Activated naive CD4-positive, alpha-beta T cell treated with anti-CD3 and anti-CD28 coated beads, Interleukin-2, amount 50 U/mL, for 72 hours (primary cell): ENCODE data around the gene CYBA. TPM values are rescaled to one million over a fixed set of nuclear protein-coding genes. Genes with fewer than 3 reads are reported as not detected.

Experiments used
- ATAC-seq, 2 donors: fragments of 150-1000 bp; cut with Tn5 transposase; 2 replicates each; pipeline ENCODE4 v1.10.0; 2021; ENCODE audit warnings: mild to moderate bottlenecking in 2 of 2, moderate library complexity in 2 of 2
- DNase-seq, 2 donors: peaks; one replicate each; pipeline ENCODE4 v3.0.0; 2021 to 2022; ENCODE audit warnings: low spot score in 2 of 2
- H3K27ac Mint-ChIP-seq, 2 donors: one replicate each; pipeline ENCODE4 v1.8.0; 2022; ENCODE audit warnings: mild to moderate bottlenecking in 2 of 2, mixed read lengths in 2 of 2
- H3K36me3 Mint-ChIP-seq, 2 donors: one replicate each; pipeline ENCODE4 v1.8.0; 2022; ENCODE audit warnings: mixed read lengths in 2 of 2
- H3K9me3 Mint-ChIP-seq, 2 donors: one replicate each; pipeline ENCODE4 v1.8.0; 2022; ENCODE audit warnings: mixed read lengths in 2 of 2
- total RNA-seq, 2 donors: library from RNA; stranded (reverse); gene quantifications; one replicate each; pipeline ENCODE4 v1.2.3, GENCODE V29; 2022

Gene CYBA
- total RNA-seq, 2 donors from 2014 or later: 112 to 267 TPM

DNA sequence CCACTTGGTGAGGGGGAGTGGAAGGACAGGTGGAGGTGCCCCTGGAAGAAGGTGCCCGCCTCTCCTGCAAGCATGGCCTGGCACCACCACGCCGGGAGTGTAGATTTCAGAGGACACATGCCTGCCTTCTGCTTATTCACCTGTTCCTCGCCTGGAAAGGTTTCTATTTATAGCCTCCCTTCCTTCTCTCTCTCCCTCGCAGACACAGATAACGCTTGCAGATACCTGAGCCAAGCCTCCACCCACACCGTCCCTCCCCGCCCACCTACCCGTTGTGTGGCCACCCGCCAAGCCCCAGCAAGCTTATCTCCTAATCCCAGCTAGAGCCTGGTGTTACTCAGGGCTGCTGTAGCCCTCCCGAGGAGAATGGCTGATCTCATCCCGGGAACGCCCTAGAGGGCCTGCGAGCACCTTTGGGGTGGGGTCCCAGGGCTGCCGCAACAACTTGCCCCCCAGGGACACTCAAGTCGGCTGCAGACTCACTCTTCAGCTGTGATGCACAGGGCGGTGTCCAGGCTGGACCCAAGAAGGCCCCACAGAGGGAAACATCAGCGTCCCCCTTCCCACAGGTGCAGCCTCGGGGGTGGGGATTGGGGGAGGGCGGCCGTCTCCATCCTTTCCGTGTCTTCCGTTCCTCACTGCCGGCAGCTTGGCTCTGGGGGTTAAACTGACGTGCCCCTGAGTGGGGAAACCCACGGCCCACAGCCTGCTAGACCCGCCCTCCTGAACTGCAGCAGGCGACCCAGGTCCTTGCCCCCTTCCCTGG is 37.3 kb upstream of the CYBA start:
- H3K36me3 Mint-ChIP-seq: no peaks in the 10 kb centered on the region
- DNase-seq: no peak
- no peaks in the 10 kb centered on the region for H3K9me3 Mint-ChIP-seq
- no peak for ATAC-seq
- no peak overlapping the region for H3K27ac Mint-ChIP-seq

DNA sequence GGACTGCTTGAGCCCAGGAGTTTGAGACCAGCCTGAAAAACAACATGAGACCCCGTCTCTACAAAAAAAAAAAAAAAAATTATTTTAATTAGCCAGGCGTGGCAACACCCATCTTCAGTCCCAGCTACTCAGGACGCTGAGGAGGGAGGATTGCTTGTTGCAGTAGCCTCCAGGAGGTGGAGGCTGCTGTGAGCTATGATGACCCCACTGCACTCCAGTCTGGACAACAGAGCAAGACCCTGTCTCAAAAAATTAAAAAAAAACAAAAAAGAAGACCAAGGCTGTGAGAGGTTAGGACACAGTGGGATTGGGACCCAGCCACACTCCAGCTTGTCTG is 36.8 kb upstream of the CYBA start:
- Mint-ChIP-seq H3K27ac (no peak overlapping the region), H3K36me3 (no peaks in the 10 kb centered on the region), H3K9me3 (no peaks in the 10 kb centered on the region)
- no peak for ATAC-seq
- DNase-seq: no peak

DNA sequence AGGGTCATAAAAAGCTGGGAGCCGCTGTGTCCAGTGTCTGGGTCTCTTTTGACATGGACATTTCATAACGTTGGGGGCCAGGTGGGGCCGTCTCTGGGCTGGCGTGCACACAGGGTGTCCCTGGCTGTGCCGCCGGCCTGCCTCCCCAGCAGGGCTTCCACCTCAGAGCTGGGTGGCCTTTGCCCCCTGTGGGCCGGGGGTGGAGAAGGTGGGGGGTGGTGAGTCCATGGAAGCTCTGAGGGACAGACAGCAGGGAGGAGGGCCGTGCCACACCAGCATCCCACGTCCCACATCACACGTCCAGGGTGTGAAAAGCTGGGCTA is 36.4 kb upstream of the CYBA start:
- H3K27ac Mint-ChIP-seq: no peak overlapping the region
- H3K36me3 Mint-ChIP-seq: no peaks in the 10 kb centered on the region
- DNase-seq: no peak
- ATAC-seq: no peak
- H3K9me3 Mint-ChIP-seq: no peaks in the 10 kb centered on the region

DNA sequence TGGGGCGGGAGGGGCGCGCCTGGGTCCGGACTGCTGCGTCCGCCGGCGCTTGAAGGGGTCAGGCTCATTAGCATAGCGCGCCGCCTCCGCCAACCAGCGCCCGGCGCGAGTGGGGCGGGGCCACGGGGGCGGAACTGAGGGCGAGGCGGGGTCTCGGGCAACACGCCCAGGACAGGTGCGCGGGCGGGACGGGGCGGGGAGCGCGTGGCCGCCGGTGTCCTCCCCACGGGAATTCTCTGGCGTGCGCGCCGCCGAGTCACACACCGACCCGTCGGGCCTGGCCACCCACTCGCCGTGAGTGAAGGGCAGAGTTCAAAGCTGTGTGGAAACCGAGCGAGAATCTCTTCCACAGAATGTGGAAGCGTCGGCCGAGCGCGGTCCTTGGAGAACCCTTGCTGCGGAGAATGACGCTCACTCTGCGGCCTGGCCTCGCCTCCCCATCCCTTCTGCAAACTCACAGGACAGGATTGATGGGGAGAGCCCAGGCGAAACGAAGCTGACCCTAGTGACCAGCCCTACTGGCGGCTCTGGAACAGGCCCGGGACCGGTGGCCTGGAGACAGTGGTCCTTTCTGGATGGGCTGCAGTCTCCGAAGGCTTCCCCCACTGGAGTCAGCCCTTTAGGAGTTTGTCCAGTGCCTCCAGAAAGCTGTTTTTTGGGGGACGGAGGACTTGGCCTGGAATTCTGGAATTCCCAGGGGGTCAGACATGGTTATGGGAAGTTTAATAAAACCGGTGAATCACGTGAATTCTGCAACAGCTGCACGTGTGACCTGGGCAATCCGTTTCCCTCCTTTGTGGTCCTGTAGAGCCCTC is 35.8 kb upstream of the CYBA start, which contains the start of gene SNAI3:
Gene SNAI3, minus strand, starts transcription at position 69 of the 815 bp plus-strand sequence. CDS start 101 bp downstream, outside the sequence.
- H3K9me3 Mint-ChIP-seq: no peaks in the 10 kb centered on the region
- H3K27ac Mint-ChIP-seq: no peak within 1 kb of the TSS
- DNase-seq (peak; percentile 90 to 96), ATAC-seq (peak; percentile 85 to 90)
- H3K36me3 Mint-ChIP-seq: no peaks in the 10 kb centered on the region

DNA sequence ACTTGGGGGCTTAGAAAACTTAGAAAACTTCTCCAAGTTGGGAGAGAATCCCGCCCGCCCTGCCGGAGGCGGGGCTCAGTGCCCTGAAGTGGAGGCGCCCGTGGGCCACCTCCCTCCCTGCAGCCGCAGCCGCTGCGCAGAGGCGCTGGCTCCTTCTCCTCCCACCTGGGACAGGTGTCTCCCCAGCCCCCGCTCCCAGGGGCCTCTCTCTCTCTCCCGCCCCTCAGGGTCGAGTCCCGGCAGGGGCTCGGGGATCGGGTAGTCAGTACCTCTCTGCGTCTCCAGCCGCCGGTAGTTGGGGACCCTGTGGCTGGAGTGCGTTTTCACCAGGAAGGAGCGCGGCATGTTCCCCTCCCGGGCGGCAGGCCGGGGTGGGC is 35.2 kb upstream of the CYBA start:
- ATAC-seq (peak; percentile 30 to 35), DNase-seq (peak in 1 of 2 donors; percentile 48)
- no peak overlapping the region for H3K27ac Mint-ChIP-seq
- H3K9me3 Mint-ChIP-seq: no peaks in the 10 kb centered on the region
- H3K36me3 Mint-ChIP-seq: no peaks in the 10 kb centered on the region

DNA sequence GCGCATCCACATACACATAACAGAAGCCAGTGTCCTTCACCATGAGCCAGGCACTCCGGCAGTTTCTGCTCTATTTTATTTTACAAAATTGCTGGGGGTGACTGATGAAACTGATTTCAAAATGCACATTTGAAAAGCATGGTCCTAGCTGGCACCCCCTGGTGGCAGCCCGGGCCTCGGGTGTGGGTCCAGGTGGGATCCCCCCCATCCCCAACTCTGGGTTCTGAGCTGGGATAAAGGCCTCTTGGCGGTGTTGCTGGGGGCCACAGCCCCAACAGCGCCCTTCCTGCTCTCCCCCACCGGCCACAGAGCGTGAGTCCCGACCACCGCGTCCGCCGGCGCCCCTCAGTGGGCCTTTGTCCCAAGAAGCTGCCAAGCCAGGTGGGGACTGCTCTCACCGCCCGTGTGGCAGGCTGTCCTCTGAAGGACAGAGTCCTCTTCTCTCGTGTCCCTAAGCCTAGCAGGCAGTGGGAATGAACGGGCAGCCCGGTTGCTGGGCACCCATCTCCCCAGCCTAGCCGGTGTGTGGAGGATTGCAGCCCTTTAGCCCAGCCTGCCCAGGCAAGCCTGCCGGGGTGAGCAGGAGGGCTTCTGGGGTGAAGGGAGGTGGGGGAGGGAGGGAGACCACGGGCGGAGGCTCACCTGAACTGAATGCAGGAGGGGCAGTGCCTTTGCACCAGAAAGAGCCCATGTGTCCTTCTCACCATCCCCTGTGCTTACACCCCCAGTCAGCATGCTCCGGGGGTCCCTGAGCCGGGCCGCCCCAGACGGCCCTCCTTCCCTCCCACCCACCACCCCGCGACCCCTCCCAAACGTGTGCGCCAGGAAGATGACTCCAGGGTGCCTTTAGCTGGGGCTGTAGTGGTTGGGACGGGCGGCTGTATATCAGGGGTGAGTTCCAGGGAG is 34.6 kb upstream of the CYBA start:
- DNase-seq (peak in 1 of 2 donors; percentile 75), ATAC-seq (peak; percentile 3 to 20)
- Mint-ChIP-seq H3K36me3 (no peaks in the 10 kb centered on the region), H3K27ac (no peak overlapping the region), H3K9me3 (no peaks in the 10 kb centered on the region)

DNA sequence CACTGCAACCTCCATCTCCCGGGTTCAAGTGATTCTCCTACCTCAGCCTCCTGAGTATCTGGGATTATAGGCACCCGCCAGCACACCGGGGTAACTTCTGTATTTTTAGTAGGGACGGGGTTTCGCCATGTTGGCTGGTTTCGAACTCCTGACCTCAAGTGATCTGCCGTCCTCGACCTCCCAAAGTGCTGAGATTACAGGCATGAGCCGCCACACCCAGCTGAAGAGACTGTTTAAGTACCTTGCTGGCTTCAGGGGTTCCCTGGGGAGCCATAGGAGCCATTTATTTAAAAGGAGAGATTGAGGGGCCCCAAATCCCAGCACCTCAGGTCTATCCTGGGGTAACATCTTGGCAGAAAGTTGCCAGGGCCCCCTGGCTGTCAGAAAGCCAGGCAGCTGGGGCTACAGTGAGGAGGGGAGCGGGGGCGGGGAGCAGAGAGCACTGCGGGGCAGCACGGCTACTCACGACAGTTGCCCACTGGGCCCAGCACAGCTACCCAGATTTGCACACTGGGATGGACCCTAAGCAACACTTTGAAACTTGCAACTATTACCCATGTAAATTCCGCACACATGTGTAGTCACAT is 33.8 kb upstream of the CYBA start:
- H3K9me3 Mint-ChIP-seq: no peaks in the 10 kb centered on the region
- no peaks in the 10 kb centered on the region for H3K36me3 Mint-ChIP-seq
- DNase-seq (no peak), ATAC-seq (no peak)
- no peak overlapping the region for H3K27ac Mint-ChIP-seq

DNA sequence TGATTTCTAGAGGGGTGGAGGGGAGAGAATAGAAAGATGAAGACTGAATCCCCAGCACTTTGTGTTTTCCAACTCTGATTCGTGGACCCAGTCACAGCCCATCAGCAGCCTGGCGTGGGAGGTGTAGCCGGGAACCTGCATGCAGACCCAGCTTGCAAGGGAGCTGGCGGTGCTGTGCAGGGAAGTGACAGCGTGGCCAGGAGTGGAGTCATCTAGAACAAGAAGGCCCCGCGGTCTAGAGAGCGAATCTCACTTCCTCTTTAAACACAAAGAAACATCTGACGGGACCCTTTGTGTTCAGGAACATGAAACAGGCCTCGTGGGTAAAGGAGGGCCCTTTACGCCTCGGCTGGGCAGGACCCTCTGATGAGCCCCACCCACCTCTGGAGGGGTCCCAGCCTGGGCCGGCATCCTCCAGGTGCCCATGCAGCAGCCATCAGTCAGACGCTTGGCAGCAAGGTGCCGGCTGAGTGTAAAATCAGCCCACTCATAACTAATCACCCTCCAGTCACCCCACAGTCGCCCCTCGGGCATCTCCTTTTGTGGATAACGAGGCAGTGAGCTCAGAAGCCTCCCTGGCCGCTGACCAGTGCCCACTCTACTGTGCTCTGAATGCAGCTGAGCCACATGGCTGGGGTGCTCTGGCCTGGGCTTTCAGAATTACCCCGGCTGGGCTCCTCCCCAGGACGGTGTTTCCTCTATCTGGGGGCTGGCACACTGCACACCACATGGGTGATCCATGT is 31.0 kb upstream of the CYBA start:
- Mint-ChIP-seq H3K9me3 (no peaks in the 10 kb centered on the region), H3K36me3 (no peaks in the 10 kb centered on the region), H3K27ac (peak overlapping the region; percentile 55 to 86)
- DNase-seq (peak; percentile 72 to 77), ATAC-seq (peak; percentile 69 to 75)

DNA sequence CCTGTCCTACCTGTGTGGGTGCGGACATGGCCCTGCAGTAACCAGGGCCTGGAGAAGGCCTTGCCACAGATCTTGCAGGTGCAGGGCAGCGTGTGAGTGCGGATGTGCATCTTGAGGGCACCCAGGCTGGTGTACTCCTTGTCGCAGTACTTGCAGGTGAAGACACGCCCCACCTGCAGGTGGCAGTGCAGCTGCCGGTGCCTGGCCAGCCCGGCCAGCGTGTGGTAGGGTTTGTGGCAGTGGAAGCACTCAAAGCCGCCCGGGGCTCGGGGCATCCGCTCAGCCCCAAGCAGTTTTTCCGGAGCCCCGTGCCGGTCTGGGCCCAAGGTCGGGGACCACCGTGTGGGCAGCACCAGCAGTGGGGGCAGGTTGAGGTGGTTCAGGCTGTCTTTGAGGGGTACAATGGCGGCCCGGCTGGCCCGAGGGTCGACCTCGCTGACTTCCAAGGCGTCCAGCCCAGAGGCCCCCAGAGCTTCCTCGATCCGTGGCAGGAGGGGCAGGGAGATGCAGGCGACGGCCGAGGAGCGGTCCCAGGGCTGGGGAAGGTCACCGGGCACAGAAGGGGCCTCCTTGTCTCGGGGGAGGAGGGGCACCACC is 30.3 kb upstream of the CYBA start:
- Mint-ChIP-seq H3K27ac (peak overlapping the region in 1 of 2 donors; percentile 86), H3K9me3 (no peaks in the 10 kb centered on the region), H3K36me3 (no peaks in the 10 kb centered on the region)
- DNase-seq: peak in 1 of 2 donors; percentile 56
- peak in 1 of 2 donors; percentile 29 for ATAC-seq

DNA sequence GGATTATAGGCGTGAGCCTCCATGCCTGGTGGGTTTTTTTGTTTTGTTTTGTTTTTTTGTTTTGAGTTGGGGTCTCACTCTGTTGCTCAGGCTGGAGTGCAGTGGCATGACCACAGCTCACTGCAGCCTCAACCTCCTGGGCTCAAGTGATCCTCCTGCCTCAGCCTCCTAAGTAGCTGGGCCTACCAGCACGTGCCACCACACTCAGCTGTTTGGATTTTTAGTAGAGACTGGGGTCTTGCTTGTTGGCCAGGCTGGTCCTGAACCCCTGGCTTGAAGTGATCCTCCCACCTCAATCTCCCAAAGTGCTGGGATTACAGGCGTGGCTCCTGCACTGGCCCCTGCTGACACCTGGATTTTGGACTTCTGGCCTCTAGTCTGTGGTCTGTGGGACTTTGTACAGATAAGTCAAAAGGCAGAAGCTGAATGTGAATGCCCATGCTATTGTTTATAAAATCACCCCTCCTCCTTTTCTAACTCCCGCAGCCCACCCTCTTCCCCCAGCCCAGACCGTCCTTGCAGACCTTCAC is 29.8 kb upstream of the CYBA start:
- DNase-seq (no peak), ATAC-seq (no peak)
- Mint-ChIP-seq H3K27ac (peak overlapping the region in 1 of 2 donors; percentile 86), H3K9me3 (no peaks in the 10 kb centered on the region), H3K36me3 (no peaks in the 10 kb centered on the region)

DNA sequence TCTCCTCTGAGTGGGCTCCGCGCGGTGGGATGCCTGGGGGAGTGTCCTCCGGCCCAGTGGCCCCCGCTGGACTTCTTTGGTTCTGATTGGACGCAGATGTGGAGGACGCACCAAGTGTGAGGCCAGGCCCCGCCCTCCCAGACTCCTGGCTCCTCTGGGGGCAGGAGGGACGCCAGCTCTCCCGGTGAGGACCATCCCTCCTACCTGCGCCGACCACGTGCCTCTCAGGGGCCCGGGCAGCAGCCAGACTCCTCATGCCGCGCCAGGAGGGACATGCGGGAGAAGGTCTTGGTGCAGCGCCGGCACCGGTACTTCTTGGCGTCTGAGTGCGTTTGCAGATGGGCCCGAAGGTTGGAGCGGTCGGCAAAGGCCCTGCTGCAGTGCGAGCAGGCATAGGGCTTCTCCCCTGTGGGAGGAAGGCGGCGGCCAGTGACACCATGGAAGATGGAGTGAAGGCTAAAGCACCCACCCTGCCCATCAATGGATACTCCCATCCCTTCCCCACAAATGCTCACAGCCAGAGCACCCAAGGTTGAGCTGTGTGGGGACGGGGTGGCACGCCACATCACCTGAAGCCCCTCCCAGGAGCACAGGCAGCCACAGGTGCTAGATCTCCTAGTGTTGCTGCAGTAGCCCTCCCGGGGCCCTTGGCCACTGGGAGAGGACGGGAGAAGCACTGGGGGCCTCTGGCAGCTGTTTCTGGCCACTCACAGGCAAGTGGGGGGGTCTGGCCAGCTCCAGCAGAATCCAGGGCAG is 27.5 kb upstream of the CYBA start:
- Mint-ChIP-seq H3K36me3 (no peaks in the 10 kb centered on the region), H3K9me3 (no peaks in the 10 kb centered on the region), H3K27ac (no peak overlapping the region)
- ATAC-seq (no peak), DNase-seq (no peak)

DNA sequence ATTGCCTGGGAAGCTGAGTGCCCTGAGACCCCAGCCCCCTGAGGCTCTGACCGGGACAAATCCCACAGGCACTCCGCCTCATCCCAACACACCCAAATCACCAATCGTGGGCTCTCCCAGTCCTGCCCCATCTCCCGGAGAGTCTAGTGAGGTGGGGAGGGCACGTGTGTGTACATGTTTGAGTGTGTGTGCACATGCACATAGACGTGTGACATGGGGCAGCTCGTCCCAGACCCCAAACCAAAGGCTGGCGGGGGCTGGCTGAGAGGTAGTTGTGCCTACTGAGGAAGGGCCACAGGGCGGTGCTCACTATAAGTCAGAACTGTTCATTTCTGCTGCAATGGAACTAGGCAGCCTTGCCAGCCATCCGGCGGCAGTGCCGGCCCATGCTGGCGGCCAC is 26.9 kb upstream of the CYBA start:
- ATAC-seq (no peak), DNase-seq (no peak)
- Mint-ChIP-seq H3K9me3 (no peaks in the 10 kb centered on the region), H3K36me3 (no peaks in the 10 kb centered on the region), H3K27ac (peak overlapping the region in 1 of 2 donors; percentile 23)

DNA sequence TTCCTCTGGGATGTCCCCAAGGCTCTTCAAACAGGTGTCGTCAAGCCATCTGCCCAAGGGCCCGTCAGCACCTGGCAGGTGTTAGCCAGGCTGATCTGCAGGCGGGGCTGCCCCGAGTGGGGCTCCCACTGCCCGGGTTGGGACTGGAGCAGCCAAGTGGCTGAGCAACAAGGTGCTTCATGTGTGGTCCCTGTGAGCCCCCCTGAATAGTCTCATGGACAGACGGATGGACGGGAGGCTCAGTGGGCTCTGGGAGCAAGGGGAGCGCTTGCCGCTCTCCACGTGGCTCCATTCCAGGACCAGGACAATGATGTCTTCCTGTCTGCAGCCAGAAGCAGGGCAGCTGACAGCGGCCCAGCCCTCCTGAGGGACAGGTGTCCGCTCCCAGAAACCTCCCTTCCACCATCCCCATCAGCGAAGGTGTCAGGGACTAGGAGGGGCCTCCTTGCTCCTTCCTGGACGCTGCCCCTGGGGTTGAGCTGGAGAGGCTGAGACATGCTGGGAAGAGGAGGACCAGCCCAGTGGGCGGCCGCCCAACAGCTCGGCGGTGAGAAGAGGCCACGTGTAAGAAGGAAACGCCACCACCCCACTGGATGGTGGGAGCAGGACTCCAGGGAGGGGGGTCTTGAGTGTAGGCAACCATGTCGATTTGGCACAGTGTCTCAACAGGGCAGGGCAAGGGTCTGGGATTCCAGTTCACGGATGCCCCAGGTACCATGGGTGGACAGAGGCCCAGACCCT is 25.8 kb upstream of the CYBA start:
- no peaks in the 10 kb centered on the region for H3K36me3 Mint-ChIP-seq
- H3K9me3 Mint-ChIP-seq: no peaks in the 10 kb centered on the region
- DNase-seq (no peak), ATAC-seq (no peak)
- H3K27ac Mint-ChIP-seq: peak overlapping the region; percentile 9 to 35

DNA sequence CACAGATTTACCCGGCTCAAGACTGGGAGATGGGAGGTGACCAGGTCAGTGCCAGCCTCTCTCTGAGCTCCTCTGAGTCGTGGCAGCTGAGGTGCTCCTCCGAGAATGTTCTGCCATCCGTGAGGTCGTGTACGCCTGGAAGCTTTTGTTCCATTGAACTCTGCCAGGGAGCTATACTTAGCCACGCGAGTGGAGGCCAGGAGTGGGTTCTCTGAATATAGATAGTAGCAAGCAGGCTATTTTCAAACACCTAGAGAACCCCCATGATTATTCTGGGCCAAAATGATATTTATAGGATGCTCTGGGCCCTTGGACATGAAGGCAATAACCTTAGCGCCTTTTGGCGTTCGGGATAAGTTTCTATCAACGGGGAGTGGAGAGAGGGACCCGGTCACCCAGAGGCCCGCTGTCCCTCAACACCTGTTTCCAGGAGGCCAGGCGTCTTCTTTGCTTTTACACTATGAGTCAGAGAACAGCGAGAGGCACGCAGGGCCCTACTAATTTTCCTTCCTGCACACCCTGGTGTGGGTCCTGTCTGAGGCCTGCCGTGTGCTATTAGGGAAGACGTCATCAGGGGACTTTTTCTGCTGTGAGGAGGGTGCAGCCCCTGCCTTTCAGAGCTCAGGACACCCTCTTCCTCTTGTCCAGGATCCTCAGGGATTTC is 23.0 kb upstream of the CYBA start:
- no peak for DNase-seq
- Mint-ChIP-seq H3K36me3 (no peaks in the 10 kb centered on the region), H3K27ac (peak overlapping the region in 1 of 2 donors; percentile 29), H3K9me3 (no peaks in the 10 kb centered on the region)
- ATAC-seq: no peak
